Lower leg skin (tissue), 3 donors: ENCODE results near the gene CPB1.

Source experiments
- CTCF ChIP-seq, 3 donors: fragments of 450-650 bp; IDR thresholded peaks; one replicate each; pipeline ENCODE4 v1.5.1; 2016; ENCODE audit warnings: antibody characterized with exemption in 3 of 3, mild to moderate bottlenecking in 3 of 3, moderate library complexity in 2 of 3
- POLR2A ChIP-seq, 2 donors: fragments of 450-650 bp; IDR thresholded peaks; one replicate each; pipeline ENCODE4 v1.6.1; 2016 to 2017; ENCODE audit warnings: antibody characterized with exemption in 2 of 2, mild to moderate bottlenecking in 1 of 2, moderate library complexity in 1 of 2

- TF ChIP-seq CTCF (IDR thresholded peaks at IDR 0.05) = no peak
- no peak for TF ChIP-seq POLR2A (IDR thresholded peaks at IDR 0.05)
Measured at GRCh38 chr3:148883163-148883562, 55.6 kb downstream of the CPB1 start.
